Astrocyte of the cerebellum (primary cell): Measurements from ENCODE around the gene PALLD.

ENCODE experiments used
- DNase-seq: peaks from one replicate; pipeline ENCODE4 v3.0.0-alpha.2; 2011; ENCODE audit warnings: low read depth
- H3K4me3 ChIP-seq: 2 replicates; pipeline ENCODE4 v1.5.1; 2011; ENCODE audit warnings: mild to moderate bottlenecking, low read depth, low read length, moderate library complexity
- CTCF ChIP-seq: IDR thresholded peaks from 2 replicates; pipeline ENCODE4 v1.5.1; 2012; ENCODE audit warnings: low read length, low read depth, moderate library complexity, mild to moderate bottlenecking; ENCODE audit errors: missing control alignments
- in situ Hi-C: cut with HindIII; loops from 2 replicates; pipeline ENCODE4 v1.10.0; 2017; ENCODE audit warnings: low sequenced_read_pairs

Gene PALLD

GRCh38 chr4:168592676-168593075 is 95.8 kb downstream of the PALLD start:
- TF ChIP-seq CTCF: no peak
- no peak for DNase-seq
- no peak overlapping the region for H3K4me3 ChIP-seq
- in situ Hi-C loops: no loop called here

GRCh38 chr4:168593399-168593798 is 96.5 kb downstream of the PALLD start:
- in situ Hi-C loops: no loop called here
- no peak for TF ChIP-seq CTCF
- no peak overlapping the region for H3K4me3 ChIP-seq
- DNase-seq: no peak

GRCh38 chr4:168594121-168594520 is 97.3 kb downstream of the PALLD start:
- in situ Hi-C loops: no loop called here
- H3K4me3 ChIP-seq: no peak overlapping the region
- no peak for DNase-seq
- no peak for TF ChIP-seq CTCF

- TF ChIP-seq CTCF: no peak
- in situ Hi-C loops: no loop called here
- H3K4me3 ChIP-seq: no peak overlapping the region
- no peak for DNase-seq
These were observed 101.3 kb downstream of the PALLD start for GRCh38 chr4:168598191-168598590.

DNA sequence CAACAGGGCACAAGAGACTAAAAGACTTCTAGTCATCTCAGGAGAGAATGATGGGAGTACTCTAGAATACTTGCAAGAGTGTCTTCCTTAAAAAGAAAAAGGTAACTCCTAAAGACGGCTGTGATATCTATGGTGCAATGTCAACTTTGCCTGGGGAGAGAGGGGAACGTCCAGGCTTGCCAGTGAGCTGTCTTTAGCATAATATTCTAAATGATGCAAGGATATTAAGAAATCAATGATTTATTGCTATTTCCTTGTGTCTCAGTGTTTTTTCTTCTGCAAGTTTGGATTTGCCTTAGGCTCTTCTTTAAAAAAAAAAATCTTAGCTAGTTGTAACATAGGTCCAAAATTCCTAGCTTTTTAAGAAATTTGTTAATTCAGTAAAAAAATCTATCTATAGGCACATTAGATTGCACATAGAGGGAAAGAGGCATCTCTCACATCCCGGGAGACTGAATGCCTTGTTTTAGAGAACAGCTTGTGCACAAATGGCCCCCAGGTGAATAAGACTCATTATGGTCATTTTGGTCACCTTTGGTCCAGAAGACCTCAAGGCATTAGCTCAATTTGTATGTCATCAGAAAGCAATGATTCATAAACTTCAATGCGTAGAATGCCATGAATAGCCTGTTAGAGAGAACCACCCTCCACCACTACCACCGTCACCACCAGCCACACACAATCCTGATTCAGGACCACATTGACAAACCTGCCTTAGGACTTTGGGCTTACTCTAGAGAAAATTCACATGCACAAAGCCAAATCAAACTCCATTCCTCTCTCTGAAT is 104.1 kb downstream of the PALLD start:
- in situ Hi-C loops: no loop called here
- no peak overlapping the region for H3K4me3 ChIP-seq
- no peak for DNase-seq
- TF ChIP-seq CTCF: no peak

DNA sequence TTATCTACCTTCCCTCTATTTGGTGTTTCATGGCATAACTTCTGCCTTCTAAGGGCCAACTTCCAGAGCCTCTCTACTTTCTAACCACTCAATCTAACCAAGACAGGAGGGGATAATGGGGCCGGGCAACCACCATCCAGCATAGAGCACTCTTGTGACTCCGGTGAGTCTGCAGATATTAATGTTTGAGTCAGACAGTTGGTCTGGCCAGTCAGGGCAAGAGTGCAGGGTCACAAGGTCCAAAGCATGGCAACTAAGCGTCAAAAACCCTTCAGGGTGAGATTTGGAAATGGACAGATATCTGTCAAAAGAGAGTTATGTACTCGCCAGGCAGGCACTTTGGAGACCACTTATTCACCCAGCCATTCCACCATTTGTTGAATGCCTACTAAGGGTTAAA is 105.0 kb downstream of the PALLD start:
- no peak for TF ChIP-seq CTCF
- no peak overlapping the region for H3K4me3 ChIP-seq
- in situ Hi-C loops: no loop called here
- no peak for DNase-seq
